Fibroblast of upper back skin (primary cell): ENCODE measurements around the gene MMP20.

Source experiments
- DNase-seq: peaks from one replicate; pipeline ENCODE4 v3.0.0-alpha.2; 2013

The MMP20 gene

DNA sequence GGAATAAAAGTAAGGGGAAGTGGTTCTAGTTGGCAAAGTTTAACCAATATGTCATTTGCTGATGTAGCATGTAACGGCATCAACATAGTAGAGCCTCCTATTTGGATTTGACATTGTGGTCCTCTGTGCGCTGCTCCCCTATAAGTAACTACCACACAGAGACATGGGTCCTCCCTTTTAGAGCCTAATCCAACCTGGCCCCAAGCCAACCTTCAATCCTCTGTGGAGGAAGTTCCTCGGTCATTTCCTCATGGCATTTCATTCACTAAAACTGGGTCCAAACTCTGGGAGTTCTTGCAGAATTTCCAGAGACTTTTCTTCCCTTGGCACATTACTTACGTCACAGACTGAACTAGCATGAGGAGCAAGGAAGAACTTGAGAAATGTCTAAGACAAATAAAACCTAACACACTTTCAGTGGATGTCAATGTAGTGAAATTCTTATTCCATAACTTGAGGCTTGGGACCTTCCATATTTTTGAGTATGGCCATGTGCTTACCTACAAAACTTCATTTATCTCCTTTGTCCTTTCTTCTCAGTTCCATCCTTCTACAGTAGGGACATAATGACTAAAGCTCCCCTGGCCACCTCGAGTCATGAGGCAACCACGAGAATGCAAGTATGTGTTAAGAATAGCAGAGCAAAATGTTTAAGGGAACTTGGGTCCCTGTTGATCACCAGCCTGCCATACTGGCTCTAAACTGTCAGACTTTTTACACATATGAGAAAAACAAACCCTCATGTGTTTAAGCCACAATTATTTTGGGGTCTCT lies 34.7 kb downstream of the MMP20 start:
- DNase-seq: no peak

DNA sequence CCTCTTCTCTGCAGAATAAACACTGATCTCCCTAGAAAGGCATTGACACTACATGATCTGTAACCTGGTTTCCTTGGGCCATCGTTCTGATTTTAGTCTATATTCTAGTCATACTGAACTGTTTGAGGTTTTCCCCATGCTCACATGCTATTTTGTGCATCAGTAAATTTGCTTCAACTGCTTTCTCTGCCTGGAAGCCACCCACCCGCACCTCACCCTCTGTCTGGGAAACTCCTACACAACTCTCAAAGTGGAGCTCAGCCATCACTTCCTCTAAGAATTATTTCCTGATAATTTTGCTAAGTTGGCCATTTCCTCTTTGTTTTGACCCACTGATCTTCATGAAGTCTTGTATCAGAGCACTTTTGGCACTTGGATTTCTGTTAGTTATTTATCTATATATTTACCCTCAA lies 36.1 kb downstream of the MMP20 start:
- no peak for DNase-seq

DNA sequence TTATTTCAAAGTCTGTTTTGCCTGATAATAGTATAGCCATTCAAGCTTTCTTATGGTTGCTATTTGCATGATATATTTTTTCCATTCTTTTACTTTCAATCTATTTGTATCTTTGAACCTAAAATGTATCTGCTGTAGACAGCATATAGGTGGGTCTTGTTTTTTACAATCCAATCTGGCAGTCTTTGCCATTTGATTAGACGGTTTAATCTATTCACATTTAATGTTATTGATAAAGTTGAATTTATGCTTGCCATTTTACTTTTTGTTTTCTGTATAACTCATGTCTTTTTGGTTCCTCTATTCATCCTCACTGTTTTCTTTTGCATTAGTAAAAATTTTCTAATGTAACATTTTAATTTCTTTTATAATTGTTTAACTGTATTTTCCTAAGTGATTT lies 37.4 kb downstream of the MMP20 start:
- DNase-seq: no peak

DNA sequence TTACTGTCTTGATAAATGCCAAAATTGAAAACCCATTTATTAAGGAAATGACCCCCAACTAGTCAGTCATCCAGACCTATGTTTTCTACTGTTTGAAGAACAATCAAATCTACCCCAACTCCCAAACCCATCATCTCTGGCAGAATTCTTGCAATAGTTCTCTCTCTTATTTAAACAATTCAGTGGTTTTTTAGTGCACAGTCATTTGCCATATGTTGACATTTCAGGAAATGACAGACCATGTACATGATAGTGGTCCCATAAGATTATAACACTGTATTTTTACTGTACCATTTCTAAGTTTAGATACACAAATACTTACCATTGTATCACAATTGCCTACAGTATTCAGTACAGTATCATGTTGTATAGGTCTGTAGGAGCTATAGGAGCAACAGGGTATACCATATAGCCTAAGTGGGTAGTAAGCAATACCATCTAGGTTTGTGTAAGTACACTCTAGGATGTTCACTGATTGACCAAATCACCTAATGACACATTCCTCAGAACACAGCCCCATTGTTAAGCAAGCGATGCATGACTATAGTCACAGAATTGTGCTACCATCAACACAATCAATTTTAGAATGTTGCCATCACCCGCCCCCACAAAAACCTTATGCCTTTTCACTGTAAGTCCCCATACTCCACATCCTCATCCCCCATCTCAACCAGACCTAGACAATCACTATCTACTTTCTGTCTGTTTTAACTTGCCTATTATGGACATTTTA lies 41.8 kb downstream of the MMP20 start:
- DNase-seq: no peak

DNA sequence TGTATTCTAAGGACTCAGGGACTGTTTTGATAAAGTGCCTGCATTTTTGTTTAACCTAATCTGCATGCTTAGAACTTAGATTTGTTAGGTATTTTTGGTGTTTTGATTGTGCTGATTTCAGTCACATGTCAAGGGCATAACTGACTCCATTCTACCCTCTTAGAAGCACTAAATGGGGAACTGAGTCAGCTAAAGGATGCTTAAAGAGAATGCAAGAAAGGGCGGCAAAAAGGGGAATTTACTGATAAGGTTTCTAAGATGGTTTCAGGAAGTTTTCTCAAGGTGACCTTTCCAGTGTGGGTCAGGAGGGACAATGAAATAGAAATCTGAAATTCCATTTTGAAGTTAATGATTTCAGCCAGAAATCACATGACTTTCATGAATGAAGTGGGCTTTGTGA lies 43.0 kb downstream of the MMP20 start:
- no peak for DNase-seq

DNA sequence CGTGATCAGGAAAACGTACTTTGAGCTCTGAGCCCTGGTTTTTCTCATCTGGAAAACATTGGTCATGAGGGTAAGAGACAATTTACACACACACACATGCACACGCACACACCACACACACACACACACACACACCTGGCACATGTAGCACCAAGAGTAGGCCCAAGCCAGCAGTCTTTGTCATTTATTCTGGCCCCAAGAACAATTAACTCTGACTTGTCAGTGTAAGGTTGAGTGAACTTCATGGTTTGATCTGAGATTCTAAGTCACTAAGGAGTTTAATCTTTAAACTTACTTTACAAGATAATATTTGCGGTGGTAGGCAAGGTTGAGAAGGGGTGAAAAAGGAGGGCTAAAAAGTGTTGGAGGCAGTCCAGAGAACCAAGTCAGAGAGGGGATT lies 44.1 kb downstream of the MMP20 start:
- DNase-seq: no peak

DNA sequence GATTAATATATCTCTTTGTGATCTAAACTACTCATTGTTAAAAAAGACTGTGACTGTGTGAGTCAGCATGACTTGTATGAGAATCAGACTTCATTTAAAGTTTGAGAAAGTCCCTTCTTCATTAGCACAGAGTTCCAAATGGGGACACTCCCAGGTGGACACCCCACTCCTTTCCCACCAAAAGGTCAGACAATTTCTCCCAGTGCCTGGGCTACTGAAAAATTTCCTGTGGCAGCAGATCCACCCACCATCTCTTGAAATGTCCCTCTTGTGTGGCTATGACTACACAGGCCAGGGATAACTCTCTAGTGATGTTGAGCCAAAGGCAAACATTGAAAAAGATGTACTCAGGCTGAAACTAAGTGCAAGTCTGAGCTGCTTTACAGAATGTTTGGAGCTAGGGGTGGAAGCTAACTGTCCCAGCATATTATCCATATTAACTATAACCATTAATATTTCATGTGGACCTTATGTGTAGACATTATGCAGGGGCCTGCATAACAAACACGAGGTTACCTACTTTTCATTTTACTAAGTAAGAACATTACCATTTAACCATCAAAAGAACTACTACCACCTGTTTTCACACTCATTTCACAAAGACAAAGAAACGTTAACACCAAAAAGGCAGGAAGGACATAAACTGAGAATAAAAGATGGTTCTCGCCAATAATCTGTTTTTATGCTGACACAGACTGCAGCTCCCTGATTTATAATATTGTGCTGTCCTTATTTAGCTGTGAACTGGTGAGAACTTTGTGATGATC lies 44.8 kb downstream of the MMP20 start:
- no peak for DNase-seq

DNA sequence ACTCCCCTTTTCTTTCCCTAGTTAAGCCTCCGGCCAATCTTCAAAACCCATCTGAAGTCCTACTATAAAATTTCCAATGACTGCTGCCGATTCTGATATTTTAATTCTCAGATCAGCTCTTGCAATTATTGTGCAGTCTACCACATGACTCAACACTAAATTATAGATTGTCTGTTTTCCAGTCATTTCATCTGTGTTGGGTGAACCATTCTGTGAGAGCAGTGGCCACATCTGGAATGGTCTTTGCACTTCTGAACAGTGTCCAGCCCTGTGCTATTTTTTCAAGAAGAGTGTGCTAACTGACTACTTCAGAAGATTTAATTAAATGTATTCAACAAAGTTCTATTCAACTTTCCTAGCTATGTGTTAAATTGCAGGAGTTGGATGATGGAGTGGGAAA lies 47.4 kb downstream of the MMP20 start:
- no peak for DNase-seq

DNA sequence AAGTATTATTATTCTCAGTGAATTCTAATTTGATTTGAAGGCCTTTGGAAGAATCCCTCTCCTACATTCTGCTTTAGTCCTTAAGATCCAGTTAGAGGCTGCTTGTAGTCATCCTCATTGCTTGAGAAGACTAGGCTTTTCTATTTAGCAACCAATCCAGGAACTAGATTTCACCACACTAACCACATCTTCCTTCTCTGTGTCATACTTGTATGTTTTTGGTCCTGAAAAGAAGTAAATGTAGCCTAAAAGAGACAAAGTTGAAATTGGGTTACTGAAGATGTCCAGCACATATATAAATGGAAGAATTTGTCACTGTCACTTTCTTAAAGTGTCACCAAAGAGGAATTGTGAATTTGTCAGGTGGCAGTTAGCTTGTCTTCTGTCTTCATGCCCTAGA lies 48.0 kb downstream of the MMP20 start:
- peak; percentile 19 for DNase-seq

DNA sequence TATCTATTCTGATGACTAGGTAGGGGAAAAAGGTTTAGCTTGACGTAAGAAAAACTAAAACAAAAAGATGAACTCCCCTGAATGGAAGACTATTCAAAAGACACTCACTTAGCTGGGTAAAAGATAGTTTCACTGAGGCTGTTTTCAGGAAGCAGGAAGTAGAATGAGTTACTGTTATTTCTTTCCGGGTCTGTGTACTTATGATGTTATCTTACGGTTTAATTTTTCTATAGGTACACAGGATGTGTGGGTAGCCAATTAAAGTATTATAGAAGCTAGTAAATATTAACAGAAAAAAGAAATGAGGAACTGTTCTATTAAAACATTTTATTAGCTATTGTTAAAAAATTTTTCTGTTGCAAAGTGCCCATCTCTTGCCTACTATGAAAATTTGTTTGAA lies 48.8 kb downstream of the MMP20 start:
- DNase-seq: no peak

DNA sequence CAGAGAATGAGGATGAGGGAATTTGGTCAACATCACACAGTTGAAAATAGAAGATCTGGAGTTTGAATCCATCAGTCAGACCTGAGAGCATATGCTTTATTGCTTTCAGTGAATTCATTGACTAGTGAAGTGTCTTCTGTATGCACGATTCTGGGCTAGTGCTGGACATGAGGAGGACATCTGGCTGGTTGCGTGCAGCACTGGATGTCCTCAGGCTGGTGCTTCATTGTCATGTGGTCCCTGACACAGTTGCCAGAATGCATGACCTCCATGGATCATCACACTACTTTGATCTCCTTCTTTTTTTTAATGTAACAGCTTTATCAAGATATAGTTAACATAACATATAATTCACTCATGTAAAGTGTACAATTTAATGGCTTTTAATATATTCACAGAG lies 50.1 kb downstream of the MMP20 start:
- no peak for DNase-seq

DNA sequence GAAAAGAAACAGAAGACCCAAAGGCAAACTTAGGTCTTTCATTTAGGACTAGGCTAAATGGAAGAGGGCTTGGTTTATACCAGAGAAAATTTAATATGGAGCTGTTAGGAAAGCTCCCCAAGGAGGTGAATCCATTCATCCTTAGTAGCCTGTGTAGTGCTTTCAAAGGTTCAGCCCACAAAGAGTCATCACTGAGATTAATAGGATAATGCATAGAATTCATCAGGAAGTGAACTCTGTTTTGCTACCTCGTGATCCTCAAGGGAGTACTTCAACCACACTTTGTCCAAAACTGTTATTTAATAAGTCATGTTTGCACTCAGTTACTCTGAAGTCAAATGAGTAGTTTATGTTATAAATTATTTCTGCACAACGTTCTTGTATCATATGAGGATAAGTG lies 51.3 kb downstream of the MMP20 start:
- peak; percentile 22 for DNase-seq

DNA sequence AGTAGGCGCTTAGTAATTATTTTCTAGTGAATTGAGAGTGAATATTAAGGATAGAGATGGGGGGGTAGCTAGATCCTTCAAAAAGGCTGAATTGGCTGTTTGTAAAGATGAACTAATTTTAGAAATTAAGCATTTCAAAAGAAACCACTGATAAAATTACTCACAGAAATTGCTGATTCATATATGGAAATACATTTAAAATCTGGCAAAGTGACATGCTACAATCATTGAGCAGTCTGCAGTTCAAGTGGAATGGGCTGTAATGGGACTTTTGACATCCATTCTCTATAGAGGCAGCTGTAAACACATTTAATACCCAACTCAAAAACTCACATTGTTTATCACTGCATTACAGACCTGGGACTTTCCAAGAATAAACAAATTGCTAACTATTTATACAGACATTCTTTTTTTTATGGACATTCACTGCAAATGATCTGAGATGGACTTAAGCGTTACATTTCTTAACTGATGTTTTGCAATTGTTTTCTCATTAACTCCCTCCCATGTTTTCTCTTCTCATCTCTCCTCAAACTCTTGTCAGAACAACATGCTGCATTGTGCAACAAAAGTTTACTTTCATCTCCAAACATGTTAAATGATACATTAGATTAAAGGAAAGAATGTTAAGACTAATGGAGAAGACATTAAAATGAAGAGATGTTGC lies 52.4 kb downstream of the MMP20 start:
- DNase-seq: peak; percentile 16

DNA sequence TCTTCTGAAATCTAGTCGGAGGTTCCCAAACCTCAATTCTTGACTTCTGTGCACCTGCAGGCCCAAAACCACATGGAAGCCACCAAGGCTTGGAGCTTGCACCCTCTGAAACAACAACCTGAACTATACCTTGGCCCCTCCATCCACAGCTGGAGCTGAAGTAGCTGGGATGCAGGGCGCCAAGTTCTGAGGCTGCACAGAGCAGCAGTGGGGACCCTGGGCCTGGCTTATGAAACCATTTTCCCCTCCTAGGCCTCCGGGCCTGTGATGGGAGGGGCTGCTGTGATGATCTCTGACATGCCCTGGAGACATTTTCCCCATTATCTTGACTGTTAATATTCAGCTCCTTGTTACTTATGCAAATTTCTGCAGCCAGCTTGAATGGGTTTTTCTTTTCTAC lies 56.3 kb downstream of the MMP20 start:
- DNase-seq: no peak

DNA sequence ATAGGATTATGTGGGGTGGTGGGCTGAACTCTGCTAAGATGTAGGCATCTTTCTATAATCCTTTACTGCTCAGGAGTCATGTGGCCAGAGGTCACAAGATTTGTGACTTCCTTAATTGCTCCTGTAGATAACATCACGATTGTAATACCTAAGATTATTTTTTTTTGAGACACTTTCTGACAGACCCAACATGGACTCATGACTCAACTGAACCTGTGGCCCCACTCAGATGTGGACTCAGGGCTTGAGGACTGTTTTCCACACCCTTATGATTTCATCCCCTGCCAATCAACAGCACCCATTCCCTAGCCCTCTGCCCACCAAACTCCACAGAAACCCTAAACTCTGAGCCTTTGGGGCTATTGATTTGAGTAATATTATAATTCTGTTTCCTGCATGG lies 59.0 kb downstream of the MMP20 start:
- no peak for DNase-seq

DNA sequence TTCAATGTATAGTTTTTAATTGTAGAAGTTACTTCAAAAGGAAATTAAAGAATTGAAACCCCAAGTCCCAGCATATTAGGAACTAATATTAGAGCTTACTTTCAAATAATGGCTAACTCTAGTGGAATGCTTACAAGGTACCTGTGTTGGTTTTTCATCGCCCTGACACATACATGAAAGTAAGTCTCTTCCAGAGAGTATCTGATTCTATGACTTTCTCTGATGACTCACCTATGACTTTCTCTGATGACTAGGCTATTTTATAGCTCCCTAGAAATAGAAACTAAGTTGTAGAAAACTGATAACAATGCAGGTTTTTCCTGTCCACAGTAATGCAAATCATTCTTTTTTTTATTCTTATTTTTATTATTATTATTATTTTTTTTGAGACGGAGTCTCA lies 61.0 kb downstream of the MMP20 start:
- peak; percentile 76 for DNase-seq

DNA sequence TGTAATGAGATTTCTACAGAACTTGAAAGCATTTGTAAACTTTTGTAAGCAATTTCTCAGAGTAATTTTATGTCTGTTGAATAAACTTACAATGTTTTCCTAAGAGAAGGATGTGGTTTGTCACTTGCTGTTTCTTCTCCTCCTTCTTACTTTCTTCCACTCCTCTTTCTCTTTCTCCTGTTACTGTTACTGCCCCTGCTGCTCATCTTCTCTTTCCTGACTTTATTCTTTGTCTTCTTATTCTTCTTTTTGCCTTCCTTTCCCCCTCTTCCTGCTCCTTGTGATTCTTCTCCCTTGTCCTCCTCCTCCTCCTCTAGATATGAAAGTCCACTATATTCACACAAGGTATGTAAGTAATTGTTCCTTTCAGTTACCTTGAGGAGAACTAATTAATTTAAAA lies 63.5 kb downstream of the MMP20 start:
- no peak for DNase-seq

DNA sequence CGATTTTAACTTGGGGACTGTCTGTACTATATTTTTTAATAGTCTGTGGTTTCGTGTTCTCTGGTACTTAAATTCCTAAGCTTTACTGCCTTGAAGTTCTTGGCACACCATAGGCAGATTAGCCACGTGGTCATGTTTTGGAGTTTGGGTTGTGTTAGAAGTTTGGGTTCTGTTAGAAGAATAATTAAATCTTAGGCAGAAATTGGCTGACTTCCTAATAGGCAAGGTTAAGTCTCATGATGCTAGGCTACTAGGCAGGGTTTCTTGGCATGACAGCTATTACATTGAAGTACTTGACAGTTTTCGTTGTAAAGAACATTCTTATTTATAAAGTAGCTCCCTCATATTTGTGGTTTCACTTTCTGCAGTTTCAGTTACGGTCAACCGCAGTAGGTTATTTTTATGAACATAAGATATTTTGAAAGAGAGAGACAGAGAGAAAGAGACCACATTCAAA lies 64.5 kb downstream of the MMP20 start:
- peak; percentile 59 for DNase-seq

DNA sequence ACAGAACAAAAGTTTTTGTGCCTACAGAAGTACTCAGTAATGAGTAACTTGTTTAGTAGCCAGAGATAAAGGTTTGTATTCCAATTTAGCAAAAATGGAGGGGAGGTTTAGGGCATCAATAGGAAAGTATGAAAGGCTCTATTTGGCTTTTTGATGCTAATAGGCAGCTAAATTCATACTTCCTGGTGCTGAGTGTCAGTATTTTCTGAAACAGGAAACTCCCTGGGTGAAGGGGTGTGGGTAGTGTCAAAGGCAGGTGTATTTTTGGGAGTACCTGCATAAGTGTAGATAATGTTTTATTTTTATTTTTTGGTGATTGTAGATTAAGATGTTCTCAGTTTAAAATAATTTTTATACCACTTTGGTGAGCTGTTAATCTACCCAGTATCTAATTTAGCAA lies 65.3 kb downstream of the MMP20 start:
- DNase-seq: no peak

DNA sequence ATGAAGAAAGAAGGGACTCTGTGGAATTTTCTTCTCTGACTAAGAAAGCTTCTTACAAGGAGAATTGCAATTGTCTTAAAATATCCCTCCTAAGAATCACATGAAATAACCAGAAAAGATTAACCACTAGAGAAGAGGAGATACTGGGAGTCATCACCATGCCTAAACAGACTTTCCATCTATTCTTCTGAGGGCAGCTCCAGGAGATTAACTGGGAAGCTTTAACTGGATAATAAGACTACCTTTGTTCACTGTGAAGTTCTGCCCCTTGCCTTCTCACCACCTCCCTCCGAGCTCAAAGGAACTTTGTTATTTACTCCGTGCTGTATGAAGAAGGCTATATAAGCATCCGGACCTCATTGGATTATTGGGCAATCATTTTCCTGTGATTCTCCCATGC lies 70.0 kb downstream of the MMP20 start:
- no peak for DNase-seq

DNA sequence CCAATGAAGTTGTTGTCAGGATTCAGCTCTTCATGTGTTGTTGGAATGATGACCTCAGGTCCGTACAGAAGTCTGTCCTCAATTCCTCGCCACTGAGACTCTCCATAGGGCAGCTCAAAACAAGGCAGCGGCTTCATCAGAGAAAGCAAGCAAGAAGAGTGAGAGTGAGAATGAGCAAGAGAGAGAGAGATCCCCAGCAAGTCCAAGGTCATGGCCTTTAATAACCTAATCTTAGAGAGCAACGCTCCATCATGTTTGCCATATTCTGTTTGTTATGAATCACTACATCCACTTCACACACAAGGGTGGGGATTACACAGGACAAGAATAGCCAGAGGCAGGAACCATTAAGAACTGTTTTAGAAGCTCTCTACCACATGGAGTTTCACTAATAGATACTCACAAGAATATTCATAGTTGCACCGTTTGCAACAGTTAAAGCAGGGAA lies 71.3 kb downstream of the MMP20 start:
- no peak for DNase-seq

DNA sequence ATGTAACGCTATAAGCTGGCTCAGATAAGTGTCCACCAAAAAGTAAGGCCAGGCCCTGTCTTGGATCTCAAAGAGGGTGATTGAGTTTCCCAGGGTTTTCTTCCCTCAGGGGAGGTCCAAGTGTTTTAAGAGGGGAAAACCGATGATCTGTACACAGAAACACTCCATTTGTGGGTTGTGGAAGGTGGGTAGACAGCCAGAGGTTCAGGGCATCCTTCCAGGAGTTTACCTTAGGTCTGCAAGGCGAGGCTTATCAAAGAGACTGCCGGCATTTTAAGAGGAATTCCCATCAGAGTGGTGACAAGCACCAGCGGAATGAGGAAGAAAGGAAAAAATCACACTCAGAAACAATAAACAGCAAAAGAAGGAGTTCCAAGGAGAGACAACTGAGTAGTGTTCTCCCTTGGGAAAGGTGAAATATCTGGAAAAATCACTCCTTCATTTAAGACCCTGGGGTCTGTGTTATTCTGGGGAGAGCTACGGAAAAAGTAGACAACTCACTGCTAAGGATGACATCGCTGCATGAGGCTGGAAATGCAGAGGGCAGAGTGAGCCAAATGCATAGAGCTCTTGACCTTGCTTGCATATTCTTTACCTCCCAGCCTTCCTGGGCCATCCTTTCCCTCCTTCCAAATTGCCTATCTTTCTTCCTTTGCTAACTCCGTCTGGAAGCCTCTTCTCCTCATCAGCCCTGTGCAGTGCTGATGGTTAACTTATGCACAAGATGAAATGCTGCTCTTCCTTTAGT lies 72.5 kb downstream of the MMP20 start:
- peak; percentile 76 for DNase-seq
